H9 (cell line): ENCODE data around the gene DLST. TPM values are rescaled to one million over a fixed set of nuclear protein-coding genes. Genes with fewer than 3 reads are reported as not detected.
A peak's percentile ranks its signal among the peaks of the same experiment; 100 is the strongest.

ENCODE experiments used
- DNase-seq: peaks from one replicate; pipeline ENCODE4 v3.0.0-alpha.2; 2017
- H2AFZ ChIP-seq: one replicate; pipeline ENCODE4 v1.6.1; 2013; ENCODE audit warnings: mild to moderate bottlenecking, low read length, control low read depth, moderate library complexity
- H2AK5ac ChIP-seq: 2 replicates; pipeline ENCODE4 v1.6.1; 2013; ENCODE audit warnings: low read length, control low read depth, mixed read lengths; ENCODE audit not compliant: insufficient read length
- H2BK120ac ChIP-seq: one replicate; pipeline ENCODE4 v1.6.1; 2013; ENCODE audit warnings: low read depth, mild to moderate bottlenecking, low read length, control low read depth, inconsistent platforms; ENCODE audit not compliant: poor library complexity, severe bottlenecking
- H2BK12ac ChIP-seq: 2 replicates; pipeline ENCODE4 v1.6.1; 2013; ENCODE audit warnings: low read length, control low read depth, mixed read lengths, low read depth; ENCODE audit not compliant: insufficient read length
- H2BK15ac ChIP-seq: 2 replicates; pipeline ENCODE4 v1.6.1; 2013; ENCODE audit warnings: low read depth, low read length, control low read depth
- H2BK20ac ChIP-seq: one replicate; pipeline ENCODE4 v1.6.1; 2013; ENCODE audit warnings: low read depth, mild to moderate bottlenecking, low read length, control low read depth, inconsistent platforms; ENCODE audit not compliant: poor library complexity, severe bottlenecking
- H2BK5ac ChIP-seq: 2 replicates; pipeline ENCODE4 v1.6.1; 2013; ENCODE audit warnings: low read length, control low read depth, mixed read lengths; ENCODE audit not compliant: insufficient read length
- H3K14ac ChIP-seq: 2 replicates; pipeline ENCODE4 v1.6.1; 2013; ENCODE audit warnings: low read length, control low read depth; ENCODE audit not compliant: insufficient read depth
- H3K18ac ChIP-seq: 2 replicates; pipeline ENCODE4 v1.6.1; 2013; ENCODE audit warnings: low read depth, mild to moderate bottlenecking, mixed read lengths, low read length, control low read depth; ENCODE audit not compliant: insufficient read length
- H3K23ac ChIP-seq: 2 replicates; pipeline ENCODE4 v1.6.1; 2013; ENCODE audit warnings: low read length, control low read depth, mixed read lengths, low read depth; ENCODE audit not compliant: insufficient read length
- H3K23me2 ChIP-seq: 2 replicates; pipeline ENCODE4 v1.6.1; 2013; ENCODE audit warnings: low read depth, mild to moderate bottlenecking, mixed read lengths, low read length, control low read depth; ENCODE audit not compliant: insufficient read length, poor library complexity, severe bottlenecking
- H3K27ac ChIP-seq: 2 replicates; pipeline ENCODE4 v1.5.1; 2013; ENCODE audit warnings: low read length, control low read depth, mixed read lengths, low read depth; ENCODE audit not compliant: insufficient read length
- H3K27me3 ChIP-seq: 2 replicates; pipeline ENCODE4 v1.6.1; 2013; ENCODE audit warnings: low read length, control low read depth, inconsistent platforms; ENCODE audit not compliant: insufficient read depth
- H3K4ac ChIP-seq: 2 replicates; pipeline ENCODE4 v1.6.1; 2013; ENCODE audit warnings: low read depth, mild to moderate bottlenecking, control low read depth, inconsistent platforms, low read length, moderate library complexity
- H3K4me1 ChIP-seq: 2 replicates; pipeline ENCODE4 v1.6.1; 2013; ENCODE audit warnings: low read length, control low read depth, inconsistent platforms; ENCODE audit not compliant: insufficient read depth
- H3K4me2 ChIP-seq: 2 replicates; pipeline ENCODE4 v1.6.1; 2013; ENCODE audit warnings: low read length, control low read depth, mixed read lengths; ENCODE audit not compliant: insufficient read length, insufficient read depth
- H3K56ac ChIP-seq: 2 replicates; pipeline ENCODE4 v1.6.1; 2013; ENCODE audit warnings: low read depth, mild to moderate bottlenecking, mixed read lengths, low read length, control low read depth; ENCODE audit not compliant: insufficient read length
- H3K79me1 ChIP-seq: 2 replicates; pipeline ENCODE4 v1.6.1; 2013; ENCODE audit warnings: low read depth, mild to moderate bottlenecking, moderate library complexity, low read length, control low read depth, inconsistent platforms; ENCODE audit not compliant: insufficient read depth, poor library complexity, severe bottlenecking
- H3K79me2 ChIP-seq: 2 replicates; pipeline ENCODE4 v1.6.1; 2013; ENCODE audit warnings: low read length, control low read depth, inconsistent platforms; ENCODE audit not compliant: insufficient read depth
- H3K9ac ChIP-seq: 2 replicates; pipeline ENCODE4 v1.6.1; 2013; ENCODE audit warnings: low read length, control low read depth, mixed read lengths; ENCODE audit not compliant: insufficient read length; ENCODE audit errors: extremely low read depth
- H3K9me3 ChIP-seq: one replicate; pipeline ENCODE4 v1.6.1; 2013; ENCODE audit warnings: low read depth, low read length, inconsistent platforms; ENCODE audit not compliant: control insufficient read depth
- H3T11ph ChIP-seq: one replicate; pipeline ENCODE4 v1.6.1; 2013; ENCODE audit warnings: mild to moderate bottlenecking, low read length, control low read depth, inconsistent platforms
- H4K20me1 ChIP-seq: one replicate; pipeline ENCODE4 v1.6.1; 2013; ENCODE audit not compliant: control insufficient read depth, insufficient read length, insufficient read depth
- H4K5ac ChIP-seq: 2 replicates; pipeline ENCODE4 v1.6.1; 2013; ENCODE audit warnings: low read depth, mild to moderate bottlenecking, mixed read lengths, low read length, control low read depth; ENCODE audit not compliant: insufficient read length
- H4K8ac ChIP-seq: replicated peaks from 2 replicates; pipeline ENCODE4 v1.6.1; 2013; ENCODE audit warnings: low read length, control low read depth, mixed read lengths, low read depth; ENCODE audit not compliant: insufficient read length
- H4K91ac ChIP-seq: 2 replicates; pipeline ENCODE4 v1.6.1; 2013; ENCODE audit warnings: low read depth, mild to moderate bottlenecking, moderate library complexity, mixed read lengths, low read length, control low read depth; ENCODE audit not compliant: insufficient read length
- H3K27ac Mint-ChIP-seq, 3 experiments: 2 replicates in 2 of 3; 3 replicates in 1 of 3; pipeline ENCODE4 v1.8.0; 2020 to 2021; ENCODE audit warnings: mixed read lengths in 3 of 3, mild to moderate bottlenecking in 1 of 3, moderate library complexity in 1 of 3
- H3K27me3 Mint-ChIP-seq: 2 replicates; pipeline ENCODE4 v1.8.0; 2021; ENCODE audit warnings: low read depth, mild to moderate bottlenecking, moderate library complexity, mixed read lengths
- H3K36me3 Mint-ChIP-seq, 3 experiments: 2 replicates in 2 of 3; 3 replicates in 1 of 3; pipeline ENCODE4 v1.8.0; 2020 to 2021; ENCODE audit warnings: low read depth in 3 of 3, mixed read lengths in 3 of 3; ENCODE audit not compliant: insufficient read depth in 1 of 3
- H3K4me1 Mint-ChIP-seq, 2 experiments: 2 replicates each; pipeline ENCODE4 v1.8.0; 2020; ENCODE audit warnings: mixed read lengths in 2 of 2
- H3K4me3 Mint-ChIP-seq, 2 experiments: 2 replicates in 1 of 2; 3 replicates in 1 of 2; pipeline ENCODE4 v1.8.0; 2020 to 2021; ENCODE audit warnings: mild to moderate bottlenecking in 2 of 2, mixed read lengths in 2 of 2, moderate library complexity in 1 of 2
- H3K9me3 Mint-ChIP-seq, 2 experiments: 2 replicates in 1 of 2; 3 replicates in 1 of 2; pipeline ENCODE4 v1.8.0; 2020; ENCODE audit warnings: mild to moderate bottlenecking in 2 of 2, mixed read lengths in 2 of 2, moderate library complexity in 1 of 2
- CTCF ChIP-seq: fragments of 200-600 bp; sonication (generic); conservative IDR thresholded peaks from 3 replicates; pipeline ENCODE4 v1.8.0; 2021; ENCODE audit warnings: antibody characterized with exemption, mild to moderate bottlenecking
- WGBS: extraction: QIAGEN DNeasy Blood & Tissue Kit; methylation state at CpG from one replicate; pipeline ENCODE4 v1.1.7; 2013; ENCODE audit warnings: missing lambda C conversion rate, low lambda C conversion rate, mixed read lengths; ENCODE audit not compliant: insufficient read length; ENCODE audit errors: extremely low coverage; 5-methylcytosine and 5-hydroxymethylcytosine counted together
- total RNA-seq: library from RNA; stranded (reverse); gene quantifications from 2 replicates; pipeline ENCODE4 v1.2.1, GENCODE V29; 2021

DLST gene
- total RNA-seq, 1 experiment from 2014 or later = 116 TPM

GRCh38 chr14:74904635-74905503, 23.2 kb downstream of the DLST start:
- H3K27me3 ChIP-seq = no peaks in the 10 kb centered on the region
- H2BK120ac ChIP-seq = no peak overlapping the region
- no peaks in the 10 kb centered on the region for H3K9me3 ChIP-seq
- H3K79me1 ChIP-seq = no peaks in the 10 kb centered on the region
- no peak overlapping the region for H2BK5ac ChIP-seq
- no peak overlapping the region for H3K18ac ChIP-seq
- no peak overlapping the region for H3K4me2 ChIP-seq
- TF ChIP-seq CTCF = no peak
- Mint-ChIP-seq H3K36me3 (peaks cover 28 to 53% (median 35%) of the 10 kb centered on the region in 3 experiments), H3K9me3 (no peaks in the 10 kb centered on the region), H3K27me3 (no peaks in the 10 kb centered on the region; the same call in 1 of the 2 replicates), H3K27ac (peak overlapping the region in 1 of 3 experiments; percentile 7; a peak in 1 of 7 replicates), H3K4me1 (peaks cover 15 to 18% of the 10 kb centered on the region in 2 experiments), H3K4me3 (no peak overlapping the region)
- WGBS = no CpG with 5 or more reads among the region's 6 CpGs
- no peaks in the 10 kb centered on the region for H3K4me1 ChIP-seq
- H4K20me1 ChIP-seq = no peaks in the 10 kb centered on the region
- no peak overlapping the region for H3K4ac ChIP-seq
- H2AK5ac ChIP-seq = no peak overlapping the region
- no peak overlapping the region for H2BK20ac ChIP-seq
- no peaks in the 10 kb centered on the region for H3K23me2 ChIP-seq
- H2BK15ac ChIP-seq = no peak overlapping the region
- H3K14ac ChIP-seq = no peak overlapping the region
- no peak overlapping the region for H3K56ac ChIP-seq
- H3K23ac ChIP-seq = no peak overlapping the region
- no peak overlapping the region for H4K5ac ChIP-seq
- H4K91ac ChIP-seq = no peak overlapping the region
- no peak overlapping the region for H2BK12ac ChIP-seq
- no peaks in the 10 kb centered on the region for H3K79me2 ChIP-seq
- H3K9ac ChIP-seq = no peak overlapping the region
- no peak overlapping the region for H4K8ac ChIP-seq
- no peak overlapping the region for H3K27ac ChIP-seq
- DNase-seq = no peak
- H2AFZ ChIP-seq = no peak overlapping the region
- no peak overlapping the region for H3T11ph ChIP-seq
